Mesenchymal stem cell (in vitro differentiated cells and primary cell): ENCODE data around the gene HSD17B14.

Experiments used
- DNase-seq: peaks from one replicate; pipeline ENCODE4 v3.0.0-alpha.2; 2013
- H2AFZ ChIP-seq: one replicate; pipeline ENCODE4 v1.6.1; 2013; ENCODE audit warnings: low read depth, mild to moderate bottlenecking, control low read depth, inconsistent platforms, low read length, moderate library complexity
- H2AK5ac ChIP-seq: 2 replicates; pipeline ENCODE4 v1.6.1; 2013; ENCODE audit warnings: low read length, moderate library complexity, mild to moderate bottlenecking, inconsistent platforms; ENCODE audit not compliant: severe bottlenecking
- H2BK120ac ChIP-seq: one replicate; pipeline ENCODE4 v1.6.1; 2013; ENCODE audit warnings: low read depth, mild to moderate bottlenecking, inconsistent platforms, low read length, moderate library complexity
- H2BK12ac ChIP-seq, 2 experiments: one replicate each; pipeline ENCODE4 v1.6.1; 2013; ENCODE audit warnings: inconsistent platforms in 2 of 2, low read length in 2 of 2, mild to moderate bottlenecking in 2 of 2, moderate library complexity in 2 of 2, control low read depth in 1 of 2
- H2BK15ac ChIP-seq: one replicate; pipeline ENCODE4 v1.6.1; 2013; ENCODE audit warnings: mild to moderate bottlenecking, low read depth, inconsistent platforms; ENCODE audit not compliant: poor library complexity, severe bottlenecking
- H2BK5ac ChIP-seq: 2 replicates; pipeline ENCODE4 v1.6.1; 2013; ENCODE audit warnings: low read depth, mild to moderate bottlenecking, low read length, control low read depth, inconsistent platforms; ENCODE audit not compliant: poor library complexity, severe bottlenecking
- H3K14ac ChIP-seq, 2 experiments: one replicate each; pipeline ENCODE4 v1.6.1; 2013; ENCODE audit warnings: inconsistent platforms in 2 of 2, low read length in 2 of 2, control low read depth in 1 of 2, mild to moderate bottlenecking in 1 of 2, moderate library complexity in 1 of 2
- H3K18ac ChIP-seq, 2 experiments: one replicate each; pipeline ENCODE4 v1.6.1; 2013; ENCODE audit warnings: inconsistent platforms in 2 of 2, low read length in 2 of 2, control low read depth in 1 of 2, low read depth in 1 of 2, mild to moderate bottlenecking in 1 of 2
- H3K23ac ChIP-seq, 2 experiments: one replicate each; pipeline ENCODE4 v1.6.1; 2013; ENCODE audit warnings: inconsistent platforms in 2 of 2, low read length in 2 of 2, mild to moderate bottlenecking in 2 of 2, moderate library complexity in 2 of 2, control low read depth in 1 of 2
- H3K27ac ChIP-seq: 2 replicates; pipeline ENCODE4 v1.5.1; 2013; ENCODE audit warnings: mild to moderate bottlenecking, moderate library complexity, low read length, control low read depth, inconsistent platforms; ENCODE audit not compliant: poor library complexity, severe bottlenecking
- H3K27me3 ChIP-seq, 2 experiments: 2 replicates each; pipeline versions ENCODE4 v1.6.1 to v1.7.0; 2013; ENCODE audit warnings: low read length in 2 of 2, mild to moderate bottlenecking in 2 of 2, moderate library complexity in 2 of 2, control low read depth in 1 of 2, inconsistent platforms in 1 of 2; ENCODE audit not compliant: control insufficient read depth in 1 of 2, insufficient read depth in 1 of 2
- H3K36me3 ChIP-seq, 2 experiments: 2 replicates each; pipeline versions ENCODE4 v1.6.1 to v1.7.0; 2013; ENCODE audit warnings: low read length in 2 of 2, control low read depth in 1 of 2, inconsistent platforms in 1 of 2, low read depth in 1 of 2, mild to moderate bottlenecking in 1 of 2; ENCODE audit not compliant: insufficient read depth in 2 of 2, control insufficient read depth in 1 of 2
- H3K4ac ChIP-seq, 2 experiments: one replicate each; pipeline ENCODE4 v1.6.1; 2013; ENCODE audit warnings: inconsistent platforms in 2 of 2, low read length in 2 of 2, mild to moderate bottlenecking in 2 of 2, moderate library complexity in 2 of 2, control low read depth in 1 of 2, low read depth in 1 of 2
- H3K4me1 ChIP-seq: 2 replicates; pipeline ENCODE4 v1.6.1; 2013; ENCODE audit warnings: low read depth, low read length, control low read depth; ENCODE audit not compliant: control insufficient read depth, insufficient read depth
- H3K4me2 ChIP-seq: 2 replicates; pipeline ENCODE4 v1.6.1; 2013; ENCODE audit warnings: low read length, mild to moderate bottlenecking, inconsistent platforms; ENCODE audit not compliant: poor library complexity, severe bottlenecking
- H3K4me3 ChIP-seq, 2 experiments: 2 replicates each; pipeline versions ENCODE4 v1.5.1 to v1.7.0; 2013; ENCODE audit warnings: low read length in 2 of 2, mild to moderate bottlenecking in 2 of 2, control low read depth in 1 of 2, low read depth in 1 of 2; ENCODE audit not compliant: insufficient read depth in 1 of 2
- H3K79me1 ChIP-seq: replicated peaks from 2 replicates; pipeline ENCODE4 v1.6.1; 2013; ENCODE audit warnings: mild to moderate bottlenecking, control low read depth, low read length, inconsistent platforms; ENCODE audit not compliant: poor library complexity, severe bottlenecking
- H3K9ac ChIP-seq: 2 replicates; pipeline ENCODE4 v1.7.0; 2013; ENCODE audit warnings: mild to moderate bottlenecking, low read length, moderate library complexity
- H3K9me3 ChIP-seq: 2 replicates; pipeline ENCODE4 v1.7.0; 2013; ENCODE audit warnings: mild to moderate bottlenecking, low read length; ENCODE audit not compliant: control insufficient read depth
- H4K8ac ChIP-seq: one replicate; pipeline ENCODE4 v1.6.1; 2013; ENCODE audit warnings: inconsistent platforms, mild to moderate bottlenecking, low read length, moderate library complexity
- H4K91ac ChIP-seq: one replicate; pipeline ENCODE4 v1.6.1; 2013; ENCODE audit warnings: mild to moderate bottlenecking, low read length, inconsistent platforms
- WGBS: methylation state at CpG from one replicate; pipeline ENCODE4 v1.1.7; 2013; ENCODE audit warnings: mixed read lengths; 5-methylcytosine and 5-hydroxymethylcytosine counted together

HSD17B14 gene

GRCh38 chr19:48798937-48799336 is 37.4 kb downstream of the HSD17B14 start:
- H3K14ac ChIP-seq = peak overlapping the region in 1 of 2 experiments; percentile 53
- H3K18ac ChIP-seq = peak overlapping the region; percentile 67 to 76
- H3K4ac ChIP-seq = no peak overlapping the region
- peak; percentile 39 for DNase-seq
- H2BK12ac ChIP-seq = no peak overlapping the region
- H3K4me1 ChIP-seq = peaks cover 23% of the 10 kb centered on the region
- no peak overlapping the region for H2AFZ ChIP-seq
- H3K27ac ChIP-seq = peak overlapping the region; percentile 88
- peak overlapping the region; percentile 23 for H3K4me2 ChIP-seq
- H3K27me3 ChIP-seq = no peaks in the 10 kb centered on the region
- no peaks in the 10 kb centered on the region for H3K79me1 ChIP-seq
- H3K36me3 ChIP-seq = peaks cover 0 to 20% of the 10 kb centered on the region in 2 experiments
- H2BK120ac ChIP-seq = no peak overlapping the region
- H2BK5ac ChIP-seq = peak overlapping the region; percentile 22
- no peak overlapping the region for H4K91ac ChIP-seq
- 59% methylated on average over 6 of the region's 6 CpGs for WGBS
- H3K9ac ChIP-seq = peak overlapping the region; percentile 41
- peak overlapping the region; percentile 79 for H2AK5ac ChIP-seq
- peak overlapping the region in 1 of 2 experiments; percentile 47 for H3K23ac ChIP-seq
- H3K4me3 ChIP-seq = no peak overlapping the region
- no peaks in the 10 kb centered on the region for H3K9me3 ChIP-seq
- peak overlapping the region; percentile 87 for H4K8ac ChIP-seq
- peak overlapping the region; percentile 76 for H2BK15ac ChIP-seq

- 97% methylated on average over 6 of the region's 7 CpGs for WGBS
These were observed 39.2 kb downstream of the HSD17B14 start for GRCh38 chr19:48797103-48797502.

GRCh38 chr19:48796298-48797083 is 39.8 kb downstream of the HSD17B14 start:
- WGBS = 97% methylated on average over 18 of the region's 20 CpGs
- peak overlapping the region; percentile 74 for H2AK5ac ChIP-seq
- no peak overlapping the region for H3K4me2 ChIP-seq
- no peak overlapping the region for H3K4ac ChIP-seq
- DNase-seq = no peak
- H3K4me1 ChIP-seq = peaks cover 23% of the 10 kb centered on the region
- no peaks in the 10 kb centered on the region for H3K27me3 ChIP-seq
- H2BK120ac ChIP-seq = no peak overlapping the region
- H2BK12ac ChIP-seq = no peak overlapping the region
- no peak overlapping the region for H4K8ac ChIP-seq
- no peak overlapping the region for H2BK15ac ChIP-seq
- H3K9me3 ChIP-seq = no peaks in the 10 kb centered on the region
- peak overlapping the region; percentile 85 for H3K27ac ChIP-seq
- no peak overlapping the region for H2BK5ac ChIP-seq
- no peaks in the 10 kb centered on the region for H3K79me1 ChIP-seq
- peak overlapping the region; percentile 94 for H3K9ac ChIP-seq
- H3K36me3 ChIP-seq = peaks cover 0 to 20% of the 10 kb centered on the region in 2 experiments
- H3K23ac ChIP-seq = no peak overlapping the region
- H3K18ac ChIP-seq = no peak overlapping the region
- H3K4me3 ChIP-seq = no peak overlapping the region
- H4K91ac ChIP-seq = no peak overlapping the region
- no peak overlapping the region for H3K14ac ChIP-seq
- no peak overlapping the region for H2AFZ ChIP-seq

More at GRCh38 chr19:48797103-48797502, 39.2 kb downstream of the HSD17B14 start:
- Histone ChIP-seq H3K79me1 (no peaks in the 10 kb centered on the region), H3K27me3 (no peaks in the 10 kb centered on the region), H2AK5ac (no peak overlapping the region), H2BK120ac (no peak overlapping the region), H2BK15ac (no peak overlapping the region), H3K9ac (no peak overlapping the region), H3K4me1 (peaks cover 23% of the 10 kb centered on the region), H2BK12ac (no peak overlapping the region), H3K23ac (no peak overlapping the region), H2AFZ (no peak overlapping the region), H3K4ac (no peak overlapping the region), H3K4me3 (no peak overlapping the region), H3K18ac (no peak overlapping the region), H3K4me2 (no peak overlapping the region), H3K14ac (no peak overlapping the region), H2BK5ac (no peak overlapping the region), H3K9me3 (no peaks in the 10 kb centered on the region), H4K8ac (no peak overlapping the region), H3K27ac (no peak overlapping the region), H4K91ac (no peak overlapping the region), H3K36me3 (peaks cover 0 to 20% of the 10 kb centered on the region in 2 experiments)
- no peak for DNase-seq

GRCh38 chr19:48795685-48796070 is 40.6 kb downstream of the HSD17B14 start:
- Histone ChIP-seq H3K9me3 (no peaks in the 10 kb centered on the region), H2AFZ (no peak overlapping the region), H3K4ac (no peak overlapping the region), H2BK15ac (peak overlapping the region; percentile 86), H4K8ac (peak overlapping the region; percentile 87), H3K4me2 (no peak overlapping the region), H3K18ac (peak overlapping the region in 1 of 2 experiments; percentile 48), H3K9ac (peak overlapping the region; percentile 94), H3K4me3 (peak overlapping the region in 1 of 2 experiments; percentile 76), H4K91ac (no peak overlapping the region), H2BK12ac (no peak overlapping the region), H3K27me3 (no peaks in the 10 kb centered on the region), H2AK5ac (peak overlapping the region; percentile 74), H3K4me1 (peaks cover 23% of the 10 kb centered on the region), H3K36me3 (peaks cover 0 to 20% of the 10 kb centered on the region in 2 experiments), H2BK120ac (no peak overlapping the region), H3K27ac (peak overlapping the region; percentile 85), H3K23ac (no peak overlapping the region), H2BK5ac (peak overlapping the region; percentile 76), H3K14ac (no peak overlapping the region), H3K79me1 (no peaks in the 10 kb centered on the region)
- 61% methylated on average over 2 of the region's 2 CpGs for WGBS
- DNase-seq = no peak
